Endothelial cell (in vitro differentiated cells): Measurements from ENCODE around the gene RXRG. TPM values are rescaled to one million over a fixed set of nuclear protein-coding genes. Genes with fewer than 3 reads are reported as not detected.

Experiments used
- DNase-seq: peaks from one replicate; pipeline ENCODE4 v3.0.0; 2021; ENCODE audit warnings: low spot score
- H3K27ac Mint-ChIP-seq: one replicate; pipeline ENCODE4 v1.8.0; 2021; ENCODE audit warnings: mixed read lengths, inconsistent platforms; ENCODE audit not compliant: unreplicated experiment
- H3K27me3 Mint-ChIP-seq: one replicate; pipeline ENCODE4 v1.8.0; 2021; ENCODE audit warnings: mild to moderate bottlenecking, moderate library complexity, mixed read lengths, inconsistent platforms; ENCODE audit not compliant: unreplicated experiment
- H3K36me3 Mint-ChIP-seq: one replicate; pipeline ENCODE4 v1.8.0; 2021; ENCODE audit warnings: mild to moderate bottlenecking, low read depth, mixed read lengths, inconsistent platforms; ENCODE audit not compliant: unreplicated experiment
- H3K4me1 Mint-ChIP-seq: one replicate; pipeline ENCODE4 v1.8.0; 2021; ENCODE audit warnings: mild to moderate bottlenecking, mixed read lengths, inconsistent platforms; ENCODE audit not compliant: unreplicated experiment
- H3K4me3 Mint-ChIP-seq: one replicate; pipeline ENCODE4 v1.8.0; 2021; ENCODE audit warnings: mild to moderate bottlenecking, mixed read lengths, inconsistent platforms; ENCODE audit not compliant: unreplicated experiment
- H3K9me3 Mint-ChIP-seq: one replicate; pipeline ENCODE4 v1.8.0; 2021; ENCODE audit warnings: mixed read lengths, inconsistent platforms; ENCODE audit not compliant: unreplicated experiment
- CTCF ChIP-seq: fragments of 200-600 bp; sonication (generic); IDR thresholded peaks from one replicate; pipeline ENCODE4 v1.5.0; 2021; ENCODE audit warnings: antibody characterized with exemption; ENCODE audit not compliant: unreplicated experiment
- total RNA-seq: library from RNA; stranded (reverse); fragmentation: NEBNext Ultra II Directional; extraction: Animal tissue kit (Norgen Biotek cat#: 25700); gene quantifications from one replicate; pipeline ENCODE4 v1.2.1, GENCODE V29; 2021; ENCODE audit not compliant: unreplicated experiment

RXRG gene
- total RNA-seq, 1 donor from 2014 or later, result not detected

- no peak for TF ChIP-seq CTCF
- no peak overlapping the region for H3K27ac Mint-ChIP-seq
- H3K36me3 Mint-ChIP-seq, result no peaks in the 10 kb centered on the region
- H3K4me1 Mint-ChIP-seq, result peaks cover 2% of the 10 kb centered on the region
- H3K4me3 Mint-ChIP-seq, result no peak overlapping the region
- DNase-seq, result no peak
- no peaks in the 10 kb centered on the region for H3K27me3 Mint-ChIP-seq
- no peaks in the 10 kb centered on the region for H3K9me3 Mint-ChIP-seq
Measured at GRCh38 chr1:165436994-165437393, 7.9 kb downstream of the RXRG start.

GRCh38 chr1:165435801-165436200 is 9.1 kb downstream of the RXRG start:
- no peak for DNase-seq
- H3K27me3 Mint-ChIP-seq, result no peaks in the 10 kb centered on the region
- H3K4me3 Mint-ChIP-seq, result no peak overlapping the region
- H3K27ac Mint-ChIP-seq, result no peak overlapping the region
- H3K36me3 Mint-ChIP-seq, result no peaks in the 10 kb centered on the region
- H3K4me1 Mint-ChIP-seq, result peaks cover 4% of the 10 kb centered on the region
- no peaks in the 10 kb centered on the region for H3K9me3 Mint-ChIP-seq
- TF ChIP-seq CTCF, result no peak

- H3K27me3 Mint-ChIP-seq, result peaks cover 1% of the 10 kb centered on the region
- DNase-seq, result no peak
Measured at GRCh38 chr1:165434281-165434680, 10.6 kb downstream of the RXRG start.

GRCh38 chr1:165431079-165431478 is 13.8 kb downstream of the RXRG start:
- Mint-ChIP-seq H3K4me3 (no peak overlapping the region), H3K36me3 (no peaks in the 10 kb centered on the region), H3K4me1 (peaks cover 7% of the 10 kb centered on the region), H3K9me3 (no peaks in the 10 kb centered on the region), H3K27me3 (peaks cover 1% of the 10 kb centered on the region), H3K27ac (no peak overlapping the region)
- no peak for DNase-seq
- no peak for TF ChIP-seq CTCF

More at GRCh38 chr1:165434281-165434680, 10.6 kb downstream of the RXRG start:
- Mint-ChIP-seq H3K36me3 (no peaks in the 10 kb centered on the region), H3K4me3 (no peak overlapping the region), H3K9me3 (no peaks in the 10 kb centered on the region), H3K27ac (no peak overlapping the region), H3K4me1 (peaks cover 7% of the 10 kb centered on the region)
- no peak for TF ChIP-seq CTCF

GRCh38 chr1:165426745-165427144 is 18.2 kb downstream of the RXRG start:
- no peak overlapping the region for H3K27ac Mint-ChIP-seq
- peaks cover 7% of the 10 kb centered on the region for H3K4me1 Mint-ChIP-seq
- H3K27me3 Mint-ChIP-seq, result peaks cover 6% of the 10 kb centered on the region
- H3K36me3 Mint-ChIP-seq, result no peaks in the 10 kb centered on the region
- H3K9me3 Mint-ChIP-seq, result no peaks in the 10 kb centered on the region
- no peak for DNase-seq
- TF ChIP-seq CTCF, result no peak
- H3K4me3 Mint-ChIP-seq, result no peak overlapping the region
